Epithelial cell of prostate (primary cell): ENCODE measurements around the gene FIP1L1.
"Not testable (repeated sequence)": the region's sequence is repeated elsewhere in the genome, so short reads cannot be mapped to it uniquely, and the experiment has no call there.

Source experiments
- DNase-seq: peaks from one replicate; pipeline ENCODE4 v3.0.0-alpha.2; 2011; ENCODE audit warnings: low read depth, low spot score
- H3K27ac ChIP-seq: fragments of 450-650 bp; 2 replicates; pipeline ENCODE4 v1.5.1; 2017; ENCODE audit warnings: mild to moderate bottlenecking

FIP1L1 gene, protein sequence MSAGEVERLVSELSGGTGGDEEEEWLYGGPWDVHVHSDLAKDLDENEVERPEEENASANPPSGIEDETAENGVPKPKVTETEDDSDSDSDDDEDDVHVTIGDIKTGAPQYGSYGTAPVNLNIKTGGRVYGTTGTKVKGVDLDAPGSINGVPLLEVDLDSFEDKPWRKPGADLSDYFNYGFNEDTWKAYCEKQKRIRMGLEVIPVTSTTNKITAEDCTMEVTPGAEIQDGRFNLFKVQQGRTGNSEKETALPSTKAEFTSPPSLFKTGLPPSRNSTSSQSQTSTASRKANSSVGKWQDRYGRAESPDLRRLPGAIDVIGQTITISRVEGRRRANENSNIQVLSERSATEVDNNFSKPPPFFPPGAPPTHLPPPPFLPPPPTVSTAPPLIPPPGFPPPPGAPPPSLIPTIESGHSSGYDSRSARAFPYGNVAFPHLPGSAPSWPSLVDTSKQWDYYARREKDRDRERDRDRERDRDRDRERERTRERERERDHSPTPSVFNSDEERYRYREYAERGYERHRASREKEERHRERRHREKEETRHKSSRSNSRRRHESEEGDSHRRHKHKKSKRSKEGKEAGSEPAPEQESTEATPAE

DNA sequence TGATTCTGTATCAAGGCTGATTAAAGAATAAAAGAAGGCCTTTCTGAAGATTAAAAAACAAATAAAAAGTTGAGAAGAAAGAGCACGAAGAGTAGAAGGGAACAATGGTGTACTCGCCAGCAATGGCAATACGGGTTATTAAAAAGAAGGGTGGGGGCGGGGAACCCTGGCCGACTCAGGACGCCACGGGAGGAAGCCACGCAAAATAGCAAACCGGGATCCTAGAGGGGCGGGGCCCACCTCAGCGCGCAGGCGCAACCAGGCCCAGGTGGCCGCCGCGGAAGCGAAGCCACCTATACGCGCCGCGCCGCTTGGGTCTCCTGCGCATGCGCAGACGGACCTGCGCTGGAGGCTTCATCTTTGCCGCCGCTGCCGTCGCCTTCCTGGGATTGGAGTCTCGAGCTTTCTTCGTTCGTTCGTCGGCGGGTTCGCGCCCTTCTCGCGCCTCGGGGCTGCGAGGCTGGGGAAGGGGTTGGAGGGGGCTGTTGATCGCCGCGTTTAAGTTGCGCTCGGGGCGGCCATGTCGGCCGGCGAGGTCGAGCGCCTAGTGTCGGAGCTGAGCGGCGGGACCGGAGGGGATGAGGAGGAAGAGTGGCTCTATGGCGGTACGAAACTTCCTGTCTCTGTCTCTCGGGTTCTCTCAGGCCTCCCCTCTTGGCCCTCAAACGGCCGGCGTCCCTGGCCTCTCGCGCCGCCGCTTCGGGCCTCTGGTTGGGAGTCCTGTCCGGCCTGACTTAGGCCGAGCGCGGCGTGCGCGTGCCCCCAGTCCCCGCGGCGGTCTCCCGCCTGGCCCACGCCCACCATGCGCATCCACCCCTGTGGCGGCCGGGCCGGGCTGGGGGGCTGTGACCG is at the start of gene FIP1L1:
TSS of gene FIP1L1 (plus strand) at position 323 of the 852 bp plus-strand sequence. CDS start at position 521, 198 bp downstream.
- peak; percentile 33 for DNase-seq
- H3K27ac ChIP-seq, result peak within 1 kb of the TSS; percentile 52

DNA sequence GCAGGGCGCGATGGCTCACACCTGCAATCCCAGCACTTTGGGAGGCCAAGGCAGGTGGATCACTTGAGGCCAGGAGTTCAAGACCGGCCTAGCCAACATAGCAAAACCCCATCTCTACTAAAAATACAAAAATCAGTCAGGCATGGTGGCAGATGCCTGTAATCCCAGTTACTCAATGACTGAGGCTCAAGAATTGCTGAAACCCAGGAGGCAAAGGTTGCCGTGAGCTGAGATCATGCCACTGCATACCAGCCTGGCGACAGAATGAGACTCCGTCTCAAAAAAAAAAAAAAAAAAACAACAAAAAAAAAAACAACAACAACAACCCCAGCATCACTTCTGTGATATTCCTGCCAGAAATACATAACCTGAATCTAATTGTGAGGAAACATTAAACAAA is 42.5 kb upstream of the FIP1L1 start:
- not testable (repeated sequence) for DNase-seq, H3K27ac ChIP-seq

DNA sequence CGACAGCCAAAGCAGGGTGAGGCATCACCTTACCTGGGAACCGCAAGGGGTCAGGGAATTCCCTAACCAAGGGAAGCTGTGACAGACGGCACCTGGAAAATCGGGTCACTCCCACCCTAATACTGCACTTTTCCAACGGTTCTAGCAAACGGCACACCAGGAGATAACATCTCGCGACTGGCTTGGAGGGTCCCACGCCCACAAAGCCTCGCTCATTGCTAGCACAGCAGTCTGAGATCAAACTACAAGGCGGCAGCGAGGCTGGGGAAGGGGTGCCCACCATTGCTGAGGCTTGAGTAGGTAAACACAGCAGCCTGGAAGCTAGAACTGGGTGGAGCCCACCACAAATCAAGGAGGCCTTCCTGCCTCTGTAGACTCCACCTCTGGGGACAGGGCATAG is 37.3 kb upstream of the FIP1L1 start:
- H3K27ac ChIP-seq, DNase-seq: not testable (repeated sequence)

DNA sequence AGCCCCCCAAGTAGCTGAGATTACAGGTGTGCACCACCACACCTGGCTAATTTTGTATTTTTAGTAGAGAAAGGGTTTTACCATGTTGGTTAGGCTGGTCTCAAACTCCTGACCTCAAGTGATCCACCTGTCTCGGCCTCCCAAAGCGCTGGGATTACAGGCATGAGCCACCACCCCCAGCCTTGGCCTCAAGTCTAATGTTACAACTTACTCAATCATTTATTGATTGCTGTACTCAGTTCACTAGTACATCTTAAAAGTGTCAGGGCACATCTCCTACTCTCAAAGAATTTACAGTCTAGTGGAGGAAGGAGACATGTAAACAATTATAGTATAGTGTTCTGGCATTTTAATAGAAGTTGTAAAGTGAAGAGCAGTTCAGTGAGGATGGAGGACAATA is 31.0 kb upstream of the FIP1L1 start:
- DNase-seq, result not testable (repeated sequence)
- peak overlapping the region; percentile 60 for H3K27ac ChIP-seq

DNA sequence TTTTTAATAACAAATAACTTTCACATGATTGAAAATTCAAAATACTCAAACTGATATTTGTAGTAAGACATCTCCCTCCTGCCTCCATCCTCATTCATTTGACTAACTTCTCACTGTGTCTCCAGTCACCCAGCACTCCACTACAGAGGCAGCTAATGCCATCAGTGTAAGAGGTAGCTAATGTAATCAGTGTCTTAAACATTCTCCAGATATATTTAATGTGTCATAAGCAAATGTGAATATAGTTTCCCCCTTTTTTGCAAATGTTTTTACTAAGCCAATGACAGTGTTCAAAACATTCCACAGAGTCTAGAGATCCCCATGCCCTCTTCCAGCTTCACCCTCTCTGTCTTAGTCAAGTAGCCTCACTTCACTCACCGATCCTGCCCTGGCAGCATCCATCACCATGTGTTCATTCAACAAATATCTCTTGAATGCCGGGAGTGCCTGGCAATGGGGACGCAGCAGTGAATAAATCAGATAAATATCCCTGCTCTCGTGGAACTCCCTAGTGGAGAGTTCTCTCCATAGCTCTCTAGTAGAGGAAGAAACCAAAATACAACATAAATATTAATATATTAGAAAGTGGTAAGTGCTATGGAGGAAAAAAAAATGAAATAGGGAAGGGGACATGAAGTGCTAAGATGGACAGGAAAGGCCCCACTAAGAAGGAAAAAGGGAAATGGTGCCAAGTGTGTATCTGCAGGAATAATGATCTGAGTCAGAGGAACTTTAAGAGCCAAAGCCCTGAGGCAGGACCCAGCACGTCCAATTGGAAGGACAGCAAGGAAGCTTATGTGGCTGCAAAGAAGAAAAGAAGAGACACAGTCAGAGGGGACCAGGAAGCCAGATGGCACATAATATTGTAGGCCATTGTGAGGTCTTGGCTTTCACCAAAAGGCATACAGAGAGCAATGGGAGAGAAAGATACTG is 30.3 kb upstream of the FIP1L1 start:
- DNase-seq, result peak; percentile 16
- peak overlapping the region; percentile 60 for H3K27ac ChIP-seq

DNA sequence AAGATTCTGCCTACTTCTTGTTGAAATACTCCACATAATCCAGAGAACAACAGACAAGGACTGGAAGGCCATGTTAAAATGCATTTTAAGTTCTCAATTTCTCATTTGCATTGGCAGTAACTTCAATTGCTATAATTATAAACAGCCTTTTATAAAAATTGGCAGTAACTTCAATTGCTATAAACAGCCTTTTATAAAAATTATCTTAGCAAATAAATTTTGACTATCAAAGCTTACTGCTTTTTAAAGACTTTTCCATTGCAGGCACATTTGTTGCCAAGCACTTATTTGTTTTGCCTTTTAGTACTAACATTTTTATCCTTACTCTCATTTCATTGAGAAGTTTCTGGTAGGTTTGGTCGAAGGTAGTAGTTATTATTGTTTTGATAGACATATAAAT is 29.4 kb upstream of the FIP1L1 start:
- DNase-seq, result no peak
- H3K27ac ChIP-seq, result peak overlapping the region; percentile 60

DNA sequence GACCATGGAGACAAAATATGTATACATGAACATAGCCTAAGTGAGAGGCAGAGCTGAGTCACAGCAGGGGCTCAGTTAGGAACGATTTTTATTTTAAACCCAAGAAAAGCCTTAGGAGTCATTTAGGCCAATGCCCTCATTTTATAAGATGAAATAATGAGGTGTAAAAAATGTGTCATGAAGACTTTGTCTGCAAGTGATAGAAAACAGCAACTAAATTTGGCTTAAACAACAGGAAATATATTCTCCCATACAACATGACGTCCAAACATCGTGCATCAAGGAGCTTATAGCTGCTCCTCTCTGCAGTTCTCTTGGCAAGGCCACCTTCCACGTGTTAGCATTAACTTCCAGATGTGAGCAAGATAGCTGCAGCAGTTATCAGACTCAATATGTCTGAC is 28.4 kb upstream of the FIP1L1 start:
- H3K27ac ChIP-seq, result no peak overlapping the region
- DNase-seq, result no peak

DNA sequence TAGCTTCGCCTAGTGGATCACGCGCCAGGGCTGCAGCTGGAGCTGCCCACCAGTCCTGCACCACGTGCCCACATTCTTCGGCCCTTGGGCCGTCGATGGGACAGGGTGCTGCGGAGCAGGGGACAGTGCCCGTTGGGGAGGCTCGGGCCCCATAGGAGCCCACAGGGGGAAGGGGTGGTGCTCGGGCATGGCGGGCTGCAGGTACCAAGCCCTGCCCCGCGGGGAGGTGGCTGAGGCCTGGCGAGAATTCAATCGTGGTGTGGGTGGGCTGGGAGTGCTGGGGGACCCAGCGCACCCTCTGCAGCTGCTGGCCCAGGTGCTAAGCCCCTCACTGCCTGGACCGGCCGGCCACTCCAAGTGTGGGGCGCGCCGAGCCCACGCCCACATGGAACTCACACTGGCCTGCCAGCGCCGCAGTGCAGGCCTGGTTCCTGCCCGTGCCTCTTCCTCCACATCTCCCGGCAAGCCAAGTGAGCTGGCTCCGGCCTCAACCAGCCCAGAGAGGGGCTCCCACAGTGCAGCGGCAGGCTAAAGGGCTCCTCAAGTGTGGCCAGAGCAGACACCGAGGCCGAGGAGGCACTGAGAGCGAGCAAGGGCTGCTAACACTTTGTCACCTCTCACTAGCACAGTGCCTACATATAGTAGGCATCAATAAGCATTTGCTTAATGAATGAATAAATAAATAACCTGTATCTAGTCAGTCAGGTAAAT is 23.3 kb upstream of the FIP1L1 start:
- DNase-seq, result no peak
- H3K27ac ChIP-seq, result no peak overlapping the region

DNA sequence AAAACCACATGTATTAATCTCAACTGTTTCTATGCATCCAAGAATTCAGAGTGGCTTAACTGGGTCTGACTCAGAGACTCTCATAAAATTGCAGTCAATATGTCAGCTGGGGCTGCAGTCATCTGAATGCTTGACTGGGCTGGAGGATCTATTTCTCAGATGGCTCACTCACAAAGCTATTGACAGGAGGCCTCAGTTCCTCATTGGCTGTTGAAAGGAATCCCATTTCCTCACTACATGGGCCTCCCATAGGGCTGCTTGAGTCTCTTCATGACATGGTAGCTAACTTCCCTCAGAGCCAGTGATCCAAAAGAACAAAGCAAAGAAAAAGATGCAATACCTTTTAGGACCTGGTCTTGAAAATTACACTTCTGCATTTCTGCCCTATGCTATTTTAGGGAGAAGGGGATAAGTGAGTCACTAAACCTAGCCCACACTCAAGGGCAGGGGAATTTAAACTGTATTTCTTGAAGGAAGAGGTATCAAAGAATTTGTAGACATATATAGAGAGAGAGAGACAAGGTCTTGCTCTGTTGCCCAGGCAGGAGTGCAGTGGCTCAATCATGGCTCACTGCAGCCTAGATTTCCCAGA is 21.4 kb upstream of the FIP1L1 start:
- no peak for DNase-seq
- no peak overlapping the region for H3K27ac ChIP-seq

DNA sequence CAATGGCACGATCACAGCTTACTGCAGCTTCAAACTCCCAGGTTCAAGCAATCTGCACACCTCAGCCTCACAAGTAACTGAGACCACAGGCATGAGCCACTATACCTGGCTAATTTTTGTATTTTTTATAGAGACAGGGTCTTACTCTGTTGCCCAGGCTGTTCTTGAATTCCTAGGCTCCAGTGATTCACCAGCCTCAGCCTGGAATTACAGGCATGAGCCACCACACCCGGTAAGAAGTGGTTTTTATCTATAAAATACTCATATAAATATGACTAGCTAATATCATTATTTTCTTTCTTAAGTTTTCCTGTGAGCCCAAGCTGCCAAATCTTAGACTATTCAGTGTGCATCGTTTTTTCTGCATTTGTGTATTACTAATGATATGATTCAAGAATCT is 16.0 kb upstream of the FIP1L1 start:
- no peak for DNase-seq
- H3K27ac ChIP-seq, result no peak overlapping the region

DNA sequence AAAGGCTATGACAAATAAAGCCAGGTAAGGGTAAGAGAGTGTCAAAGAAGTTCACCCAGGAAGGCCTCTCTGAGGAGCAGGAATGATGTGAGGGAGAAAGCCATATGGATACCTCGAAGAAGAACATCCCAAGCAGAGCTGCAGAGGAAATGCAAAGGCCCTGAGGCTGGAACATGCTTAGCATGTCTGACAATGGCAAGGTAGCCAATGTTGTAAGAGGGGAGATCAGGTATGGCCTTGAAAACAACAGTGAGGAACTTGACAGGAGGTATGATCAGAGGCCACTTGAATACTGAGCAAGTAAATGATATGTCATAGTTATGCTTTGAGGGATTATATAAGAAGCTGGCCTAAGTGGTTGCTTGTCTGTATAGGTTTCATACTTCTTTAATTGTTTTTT is 15.3 kb upstream of the FIP1L1 start:
- no peak for DNase-seq
- no peak overlapping the region for H3K27ac ChIP-seq

DNA sequence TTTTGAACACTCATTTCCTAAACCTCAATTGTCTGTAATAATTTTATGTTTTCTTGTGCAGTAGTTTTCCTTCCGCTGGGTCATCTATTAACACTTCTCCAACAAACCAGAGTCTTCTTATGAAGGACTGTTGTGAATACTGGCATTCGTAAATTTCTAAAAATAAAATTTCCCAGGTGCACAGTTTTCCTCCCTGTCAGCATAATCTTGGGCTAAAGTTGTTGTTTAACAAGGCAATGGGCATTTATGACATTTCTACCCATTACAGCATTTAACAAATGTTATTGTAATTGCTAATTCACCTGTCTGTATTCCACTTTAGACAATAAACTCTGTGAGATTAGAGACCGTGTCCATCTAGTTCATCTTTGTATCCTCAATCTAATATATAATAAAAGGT is 12.8 kb upstream of the FIP1L1 start:
- no peak overlapping the region for H3K27ac ChIP-seq
- DNase-seq, result no peak

DNA sequence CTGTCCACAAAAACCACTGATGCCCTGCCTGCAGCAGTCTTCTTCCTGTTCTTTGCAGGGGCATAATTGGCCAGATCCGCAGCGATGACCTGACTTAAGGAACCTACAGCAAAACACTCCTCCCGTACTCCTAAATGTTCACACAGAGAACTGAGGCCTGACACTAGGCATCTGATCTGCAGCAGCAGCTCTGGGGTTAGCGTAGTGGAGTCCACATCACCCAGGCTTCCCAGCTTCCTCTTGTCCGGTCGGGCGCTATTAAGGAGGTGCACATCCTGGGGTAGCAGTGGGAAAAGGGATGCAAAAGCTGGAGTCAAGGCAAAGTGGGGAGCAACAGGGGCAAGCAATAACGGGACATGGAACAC is 12.3 kb upstream of the FIP1L1 start:
- no peak for DNase-seq
- no peak overlapping the region for H3K27ac ChIP-seq

DNA sequence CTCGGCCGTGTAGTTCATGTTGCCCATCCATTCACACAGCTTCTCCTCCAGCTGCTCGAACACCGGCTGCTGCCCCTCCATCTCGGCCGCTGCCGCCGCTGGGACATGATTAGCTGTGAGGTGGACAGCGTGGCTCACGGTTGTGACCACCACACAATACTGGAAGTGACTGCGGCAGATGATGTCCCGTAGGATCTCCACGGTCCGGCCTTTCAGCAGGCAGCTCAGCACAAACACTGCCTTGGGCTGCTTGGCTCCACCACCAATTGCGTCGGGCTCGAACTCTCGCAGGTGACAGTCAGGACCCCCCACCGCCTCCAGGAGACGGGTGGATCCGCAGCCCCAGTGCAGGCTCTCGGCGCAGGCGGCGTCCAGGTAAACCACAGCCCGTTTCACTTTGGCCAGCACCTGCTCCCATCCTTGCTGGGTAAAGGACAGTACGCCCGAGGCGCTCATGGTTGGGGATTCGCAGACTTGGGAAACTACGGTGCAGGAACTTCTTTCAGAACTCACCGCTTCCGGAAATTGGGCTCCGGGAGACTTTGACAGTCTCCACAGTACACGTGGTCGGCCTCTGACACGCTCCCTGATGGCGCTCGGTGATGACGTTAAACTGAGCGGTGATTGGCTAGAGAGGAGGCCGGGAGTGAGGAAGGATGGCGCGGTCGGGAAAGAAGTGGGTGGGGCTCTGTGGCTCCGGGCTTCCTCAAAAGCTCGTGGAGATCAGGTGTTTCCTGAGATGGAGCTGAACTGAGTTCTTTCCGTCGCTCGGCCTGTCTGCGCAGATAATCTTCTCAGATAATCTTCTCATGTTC is 11.7 kb upstream of the FIP1L1 start, which contains the start of gene SCFD2:
TSS of gene SCFD2 (minus strand) at position 576 of the 815 bp plus-strand sequence.
- peak within 1 kb of the TSS; percentile 21 for H3K27ac ChIP-seq
- DNase-seq, result peak; percentile 84

DNA sequence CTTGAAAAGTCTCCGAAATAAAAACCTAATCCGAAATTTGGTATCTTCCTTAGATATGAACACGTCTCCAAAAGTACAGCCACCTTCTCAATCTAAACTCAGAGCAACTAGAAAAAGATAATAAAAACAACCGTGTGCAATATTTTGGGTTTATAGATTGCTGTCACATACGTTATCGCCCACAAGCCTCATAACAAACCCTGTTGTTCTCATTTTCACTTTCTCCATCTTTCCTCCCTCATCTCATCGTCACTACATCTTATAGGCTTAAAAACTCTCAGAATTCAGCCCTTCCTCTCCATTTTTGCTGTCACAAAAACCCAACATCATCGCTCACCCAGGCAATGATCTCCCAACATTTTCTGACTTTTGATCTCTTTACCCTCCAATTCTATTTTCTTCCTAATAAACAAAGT is 11.1 kb upstream of the FIP1L1 start:
- peak overlapping the region; percentile 21 for H3K27ac ChIP-seq

DNA sequence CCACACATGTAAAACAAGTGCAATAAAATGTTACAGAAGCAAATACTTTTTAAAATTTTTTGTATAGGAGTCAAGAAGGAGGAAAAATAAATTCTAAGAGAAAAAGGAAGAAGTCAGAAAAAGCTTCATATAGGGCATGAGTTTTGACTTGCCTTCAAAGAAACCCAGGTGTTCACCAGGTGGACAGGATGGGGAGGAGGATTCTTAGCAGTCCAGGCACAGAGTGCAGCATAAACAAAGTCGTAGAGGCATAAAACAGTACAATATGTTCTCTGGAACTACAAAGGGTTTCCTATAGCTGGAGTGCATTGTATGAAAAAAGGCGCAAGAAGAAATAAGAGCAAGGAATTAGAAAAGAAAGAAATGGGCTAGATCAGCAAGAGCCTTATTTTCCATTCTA is 9.7 kb upstream of the FIP1L1 start:
- no peak for DNase-seq
- no peak overlapping the region for H3K27ac ChIP-seq

More for the DNA sequence above, 11.1 kb upstream of the FIP1L1 start:
- no peak for DNase-seq

DNA sequence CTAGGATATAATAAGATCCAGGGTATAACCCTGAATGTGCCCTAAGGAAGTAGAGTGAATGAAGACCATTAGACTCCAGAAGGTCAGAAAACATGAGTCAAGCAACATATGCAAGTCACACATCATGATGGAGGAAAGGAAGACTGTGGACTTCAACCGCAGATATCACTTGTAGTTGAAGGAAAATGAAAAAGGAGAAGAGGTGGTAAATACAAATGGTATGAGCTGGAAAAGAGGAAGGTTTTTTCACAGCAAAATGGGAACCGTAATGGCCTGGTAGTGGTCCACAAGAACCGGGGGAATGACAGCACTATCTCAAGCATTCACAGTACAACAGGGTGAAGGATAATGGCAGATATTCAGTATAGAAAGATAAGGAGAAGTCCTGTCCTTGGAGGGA is 6.4 kb upstream of the FIP1L1 start:
- DNase-seq, result no peak
- no peak overlapping the region for H3K27ac ChIP-seq
